HEK293 (cell line): ENCODE results near the gene TRPC4.

Source experiments
- CTCF ChIP-seq: fragments of 450-650 bp; formaldehyde crosslinking; IDR thresholded peaks from 2 replicates; pipeline ENCODE4 v1.5.1; 2016; ENCODE audit warnings: missing biosample characterization, missing genetic modification characterization
- INSM2 ChIP-seq: fragments of 450-650 bp; formaldehyde crosslinking; IDR thresholded peaks from 2 replicates; pipeline ENCODE4 v1.5.1; 2016; ENCODE audit warnings: missing biosample characterization, missing genetic modification characterization
- ZBTB1 ChIP-seq: fragments of 450-650 bp; formaldehyde crosslinking; IDR thresholded peaks from 2 replicates; pipeline ENCODE4 v1.5.1; 2016; ENCODE audit warnings: missing biosample characterization, missing genetic modification characterization
- ZBTB44 ChIP-seq: fragments of 450-650 bp; IDR thresholded peaks from 2 replicates; pipeline ENCODE4 v1.5.1; 2018; ENCODE audit warnings: missing biosample characterization, mild to moderate bottlenecking, missing genetic modification characterization
- ZFP37 ChIP-seq: fragments of 450-650 bp; formaldehyde crosslinking; IDR thresholded peaks from 2 replicates; pipeline ENCODE4 v1.5.1; 2016; ENCODE audit warnings: missing biosample characterization, missing genetic modification characterization
- ZNF280D ChIP-seq: fragments of 450-650 bp; formaldehyde crosslinking; IDR thresholded peaks from 2 replicates; pipeline ENCODE4 v1.5.1; 2016; ENCODE audit warnings: missing biosample characterization, missing genetic modification characterization

GRCh38 chr13:37640499-37640898 lies 229.1 kb downstream of the TRPC4 start:
- TF ChIP-seq INSM2 (tag by site-specific recombination) (no peak), ZFP37 (tag by site-specific recombination) (no peak), ZBTB44 (tag by site-specific recombination) (no peak), ZBTB1 (no peak), CTCF (tag by site-specific recombination) (no peak), ZNF280D (tag by site-specific recombination) (no peak)
